Activated T-helper 1 cell treated with Interleukin-2 at 50 U/mL for 16 hours (primary cell): ENCODE measurements around the gene SOX15.

Experiments
- DNase-seq: peaks from one replicate; pipeline ENCODE4 v3.0.0-alpha.2; 2020; ENCODE audit warnings: low read depth

The SOX15 gene

DNA sequence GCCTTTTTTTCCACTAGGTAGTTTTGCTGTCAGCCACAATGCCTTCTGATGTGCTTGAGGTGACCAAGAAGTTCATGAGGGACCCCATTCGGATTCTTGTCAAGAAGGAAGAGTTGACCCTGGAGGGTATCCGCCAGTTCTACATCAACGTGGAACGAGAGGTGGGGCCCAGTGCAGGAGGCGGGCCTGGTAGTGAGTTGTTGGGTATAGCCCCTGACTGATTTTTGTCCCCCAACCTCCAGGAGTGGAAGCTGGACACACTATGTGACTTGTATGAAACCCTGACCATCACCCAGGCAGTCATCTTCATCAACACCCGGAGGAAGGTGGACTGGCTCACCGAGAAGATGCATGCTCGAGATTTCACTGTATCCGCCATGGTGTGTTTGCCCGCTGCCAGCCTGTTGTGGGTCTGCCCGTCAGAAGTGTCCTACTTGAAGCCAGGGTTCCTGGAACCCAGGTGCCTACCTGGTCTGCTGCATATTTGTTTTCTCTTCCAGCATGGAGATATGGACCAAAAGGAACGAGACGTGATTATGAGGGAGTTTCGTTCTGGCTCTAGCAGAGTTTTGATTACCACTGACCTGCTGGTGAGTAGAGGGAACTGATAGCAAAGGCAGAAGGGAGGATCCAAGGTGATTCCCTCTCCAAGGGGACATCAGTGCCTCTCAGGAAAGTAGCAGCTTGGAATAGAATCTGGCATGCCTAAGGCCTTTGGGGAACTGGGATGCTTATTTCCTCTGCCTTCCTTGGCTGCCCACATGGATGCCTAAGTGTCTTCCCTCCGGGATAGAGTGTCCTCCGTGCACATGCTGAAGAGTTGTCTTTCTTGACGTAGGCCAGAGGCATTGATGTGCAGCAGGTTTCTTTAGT, 12.3 kb downstream of the SOX15 start:
- no peak for DNase-seq

DNA sequence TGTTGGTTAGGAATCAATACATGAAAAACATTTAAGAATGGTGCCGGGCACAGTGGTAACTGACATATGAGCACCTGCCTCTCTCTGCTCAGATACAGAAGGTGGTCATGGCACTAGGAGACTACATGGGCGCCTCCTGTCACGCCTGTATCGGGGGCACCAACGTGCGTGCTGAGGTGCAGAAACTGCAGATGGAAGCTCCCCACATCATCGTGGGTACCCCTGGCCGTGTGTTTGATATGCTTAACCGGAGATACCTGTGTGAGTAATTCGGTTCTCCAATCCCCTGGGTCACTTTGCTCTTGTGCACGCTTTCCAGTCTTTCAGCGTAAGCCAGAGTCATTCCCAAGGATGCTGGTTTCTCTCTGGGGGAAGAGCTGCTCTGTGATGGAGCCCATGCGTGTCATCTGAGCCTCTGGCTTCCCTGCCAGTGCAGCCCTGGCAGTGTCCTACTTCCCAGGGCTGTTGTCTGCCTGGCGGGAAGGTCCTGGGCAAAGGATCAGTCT, 13.4 kb downstream of the SOX15 start:
- DNase-seq = no peak

DNA sequence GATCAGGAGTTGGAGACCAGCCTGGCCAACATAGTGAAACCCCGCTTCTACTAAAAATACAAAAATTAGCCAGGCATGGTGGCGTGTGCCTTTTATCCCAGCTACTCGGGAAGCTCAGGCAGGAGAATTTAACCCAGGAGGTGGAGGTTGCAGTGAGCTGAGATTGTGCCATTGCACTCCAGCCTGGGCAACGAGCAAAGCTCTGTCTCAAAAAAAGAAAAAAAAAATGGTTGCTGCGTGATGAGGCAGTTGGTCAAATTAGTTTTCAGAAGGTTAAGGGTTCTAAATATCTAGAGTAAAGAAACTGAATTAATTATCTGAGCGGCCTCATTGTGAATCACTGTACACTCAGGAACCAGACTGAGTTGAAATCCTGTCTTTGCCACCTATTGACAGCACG, 13.9 kb downstream of the SOX15 start:
- no peak for DNase-seq

DNA sequence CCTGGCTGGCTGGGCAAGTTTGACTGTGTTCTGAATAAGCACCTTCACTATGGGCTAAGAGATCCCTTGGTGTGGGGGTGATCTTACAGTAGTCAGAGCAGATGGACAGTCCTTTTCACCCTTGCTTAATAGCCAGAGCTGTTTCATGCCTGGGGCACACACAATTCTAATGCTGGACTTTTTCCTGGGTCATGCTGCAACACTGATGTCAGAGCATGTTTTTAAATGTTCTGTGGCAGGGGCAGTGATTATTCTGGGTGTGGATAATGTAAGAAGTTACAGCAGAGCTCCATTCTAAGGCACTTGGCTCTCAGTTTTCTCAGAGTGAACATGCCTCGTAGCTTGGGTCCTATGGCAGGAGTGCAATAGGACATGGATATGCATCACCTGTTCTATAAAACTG, 14.4 kb downstream of the SOX15 start:
- no peak for DNase-seq

DNA sequence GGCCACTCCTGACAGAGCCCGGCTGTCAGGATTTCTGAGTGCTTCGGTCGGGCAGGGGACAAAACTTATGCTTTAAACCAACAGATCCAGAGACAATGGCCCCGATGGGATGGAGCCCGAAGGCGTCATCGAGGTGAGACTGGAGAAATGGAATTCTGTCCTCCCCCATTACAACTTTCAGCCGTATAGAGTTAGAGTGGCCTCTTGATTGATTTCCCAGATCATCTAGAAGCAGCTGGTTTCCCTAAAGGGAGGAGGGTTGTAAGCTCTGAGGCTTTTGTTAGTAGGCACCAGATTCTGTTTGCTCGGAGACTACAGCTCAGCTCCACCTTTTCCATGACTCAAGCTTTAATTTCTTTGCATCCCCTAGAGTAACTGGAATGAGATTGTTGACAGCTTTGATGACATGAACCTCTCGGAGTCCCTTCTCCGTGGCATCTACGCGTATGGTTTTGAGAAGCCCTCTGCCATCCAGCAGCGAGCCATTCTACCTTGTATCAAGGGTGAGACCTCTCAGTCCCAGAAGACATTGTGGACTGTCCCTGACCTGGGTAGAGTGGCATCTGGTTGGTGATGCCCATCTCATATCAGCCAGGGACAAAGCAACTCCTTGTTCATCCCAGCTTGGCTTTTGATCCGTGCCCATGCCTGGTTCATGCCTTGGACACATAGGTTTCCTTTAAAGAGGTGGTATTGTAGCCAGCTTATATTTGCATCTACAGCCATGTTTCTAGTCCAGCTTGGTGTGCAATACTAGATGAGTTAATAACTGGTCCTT, 15.5 kb downstream of the SOX15 start:
- no peak for DNase-seq

DNA sequence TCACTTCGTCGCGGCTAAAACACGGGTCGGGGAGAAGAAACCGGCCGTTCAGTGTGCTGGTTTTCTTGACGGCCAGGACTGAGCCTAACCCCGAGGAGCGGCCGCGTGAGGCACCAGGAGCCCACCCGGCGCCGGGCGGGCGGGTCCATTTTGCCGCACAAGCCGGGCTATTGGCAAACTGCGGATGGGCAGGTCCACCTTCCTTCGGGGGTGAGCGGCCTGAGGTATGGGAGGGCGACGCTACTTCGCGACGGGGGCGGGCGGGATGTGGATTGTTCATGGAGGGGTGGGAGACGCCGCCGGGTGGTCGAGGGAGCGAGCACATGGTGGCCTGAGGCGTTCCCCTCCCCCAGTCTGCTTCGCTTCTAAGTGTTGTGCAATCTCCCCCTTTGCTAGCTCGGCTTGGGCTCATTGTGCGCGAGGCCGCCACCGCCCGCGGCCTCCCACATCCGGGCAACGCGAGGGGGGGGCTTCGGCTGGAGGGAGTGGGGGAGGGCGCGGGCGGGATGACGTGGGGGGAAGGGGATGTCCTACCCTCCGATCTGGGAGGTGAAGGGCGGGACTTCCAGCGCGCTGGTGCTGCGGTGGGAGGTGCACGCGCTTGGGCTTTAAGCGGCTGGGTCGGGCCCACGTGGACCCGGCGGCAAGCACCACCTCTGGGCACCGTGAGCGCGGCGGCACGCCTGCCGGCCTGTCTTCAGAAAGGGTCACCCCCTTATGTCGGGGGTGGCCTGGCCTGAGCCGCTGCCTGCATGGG, 16.4 kb downstream of the SOX15 start:
- peak; percentile 86 for DNase-seq

DNA sequence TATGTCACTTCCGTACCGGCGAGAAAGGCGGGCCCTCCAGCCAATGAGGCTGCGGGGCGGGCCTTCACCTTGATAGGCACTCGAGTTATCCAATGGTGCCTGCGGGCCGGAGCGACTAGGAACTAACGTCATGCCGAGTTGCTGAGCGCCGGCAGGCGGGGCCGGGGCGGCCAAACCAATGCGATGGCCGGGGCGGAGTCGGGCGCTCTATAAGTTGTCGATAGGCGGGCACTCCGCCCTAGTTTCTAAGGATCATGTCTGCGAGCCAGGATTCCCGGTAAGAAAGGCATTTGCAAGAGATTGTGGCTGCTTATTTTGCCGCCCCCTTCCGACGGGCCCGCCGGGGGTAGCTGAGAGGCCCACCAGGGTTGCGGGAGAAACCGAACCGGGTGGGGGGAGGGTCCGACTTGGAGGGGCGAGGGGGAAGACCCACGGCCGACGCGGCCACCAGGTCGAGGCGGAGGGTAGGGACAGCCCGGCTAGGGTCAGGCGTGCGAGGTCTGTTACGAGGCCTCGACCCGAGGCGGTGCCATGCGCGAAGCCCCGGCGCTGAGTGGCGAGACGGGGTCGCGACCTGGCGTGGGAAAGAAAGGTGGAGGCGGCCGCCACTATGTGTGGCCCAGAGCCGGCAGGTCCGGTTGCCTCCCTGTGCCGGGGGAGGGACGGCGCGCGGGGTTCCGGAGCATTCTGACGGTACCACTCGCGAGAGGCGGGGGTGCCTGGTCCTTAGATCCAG, 17.1 kb downstream of the SOX15 start:
- DNase-seq = peak; percentile 99

DNA sequence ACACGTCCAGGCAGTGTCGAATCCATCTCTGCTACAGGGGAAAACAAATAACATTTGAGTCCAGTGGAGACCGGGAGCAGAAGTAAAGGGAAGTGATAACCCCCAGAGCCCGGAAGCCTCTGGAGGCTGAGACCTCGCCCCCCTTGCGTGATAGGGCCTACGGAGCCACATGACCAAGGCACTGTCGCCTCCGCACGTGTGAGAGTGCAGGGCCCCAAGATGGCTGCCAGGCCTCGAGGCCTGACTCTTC, 17.6 kb downstream of the SOX15 start:
- no peak for DNase-seq

DNA sequence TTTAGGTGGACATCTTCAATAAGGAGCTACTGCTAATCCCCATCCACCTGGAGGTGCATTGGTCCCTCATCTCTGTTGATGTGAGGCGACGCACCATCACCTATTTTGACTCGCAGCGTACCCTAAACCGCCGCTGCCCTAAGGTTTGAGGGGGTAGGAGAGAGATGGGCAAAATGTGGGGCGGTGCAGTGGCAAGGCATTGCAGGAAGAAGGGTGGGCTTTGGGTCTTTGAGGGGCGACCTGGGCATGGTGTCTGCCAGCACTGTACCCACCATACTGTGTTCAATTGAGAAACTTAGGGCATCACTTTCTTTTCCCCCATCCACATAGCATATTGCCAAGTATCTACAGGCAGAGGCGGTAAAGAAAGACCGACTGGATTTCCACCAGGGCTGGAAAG, 19.5 kb downstream of the SOX15 start:
- DNase-seq = no peak

DNA sequence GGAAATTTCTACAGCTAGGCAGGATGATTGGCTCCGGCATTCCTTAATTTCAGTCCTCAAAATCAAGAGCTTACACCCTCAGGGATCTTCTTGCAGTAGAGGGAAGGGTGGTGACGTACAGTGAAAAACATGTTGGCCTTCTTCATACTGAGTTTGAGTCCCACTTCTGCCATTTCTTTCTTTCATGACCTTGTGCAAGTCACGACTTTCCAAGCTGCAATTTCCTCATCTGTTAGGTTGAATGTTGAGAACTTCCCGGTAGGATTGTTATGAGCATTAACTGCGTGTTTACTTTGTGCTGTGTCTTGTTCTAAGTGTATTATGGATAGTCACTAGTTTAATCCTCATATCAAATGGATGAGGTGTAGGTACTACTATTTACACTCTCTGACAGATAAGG, 20.3 kb downstream of the SOX15 start:
- DNase-seq = no peak

DNA sequence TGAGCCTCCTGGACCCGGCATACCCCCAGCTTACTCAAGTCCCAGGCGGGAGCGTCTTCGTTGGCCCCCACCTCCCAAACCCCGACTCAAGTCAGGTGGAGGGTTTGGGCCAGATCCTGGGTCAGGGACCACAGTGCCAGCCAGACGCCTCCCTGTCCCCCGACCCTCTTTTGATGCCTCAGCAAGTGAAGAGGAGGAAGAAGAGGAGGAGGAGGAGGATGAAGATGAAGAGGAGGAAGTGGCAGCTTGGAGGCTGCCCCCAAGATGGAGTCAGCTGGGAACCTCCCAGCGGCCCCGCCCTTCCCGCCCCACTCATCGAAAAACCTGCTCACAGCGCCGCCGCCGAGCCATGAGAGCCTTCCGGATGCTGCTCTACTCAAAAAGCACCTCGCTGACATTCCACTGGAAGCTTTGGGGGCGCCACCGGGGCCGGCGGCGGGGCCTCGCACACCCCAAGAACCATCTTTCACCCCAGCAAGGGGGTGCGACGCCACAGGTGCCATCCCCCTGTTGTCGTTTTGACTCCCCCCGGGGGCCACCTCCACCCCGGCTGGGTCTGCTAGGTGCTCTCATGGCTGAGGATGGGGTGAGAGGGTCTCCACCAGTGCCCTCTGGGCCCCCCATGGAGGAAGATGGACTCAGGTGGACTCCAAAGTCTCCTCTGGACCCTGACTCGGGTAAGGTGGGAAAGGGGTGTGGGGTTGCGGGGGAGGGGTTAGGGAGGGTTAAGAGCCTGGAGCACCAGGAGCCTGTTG, 26.6 kb downstream of the SOX15 start:
- DNase-seq = no peak

DNA sequence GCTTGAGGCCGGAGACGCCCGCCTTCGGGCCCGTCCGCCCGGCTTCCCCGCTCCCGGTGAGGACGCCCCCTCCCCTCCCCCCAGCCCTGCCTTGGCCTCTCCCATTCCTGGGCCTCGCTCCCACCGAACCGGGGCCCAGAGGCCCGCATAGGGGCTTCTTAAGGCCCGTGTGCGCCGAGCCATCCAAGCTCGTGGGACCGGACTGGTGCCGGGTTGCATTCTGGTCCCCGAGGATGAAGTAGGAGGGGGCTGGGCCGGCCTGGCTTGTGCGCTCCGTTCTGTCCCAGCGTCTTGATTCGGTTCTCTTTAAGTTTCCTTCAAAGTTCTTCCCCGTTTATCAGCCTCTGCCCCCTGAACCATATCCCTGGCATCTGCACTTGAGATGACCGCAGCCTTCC, 27.7 kb downstream of the SOX15 start:
- no peak for DNase-seq

DNA sequence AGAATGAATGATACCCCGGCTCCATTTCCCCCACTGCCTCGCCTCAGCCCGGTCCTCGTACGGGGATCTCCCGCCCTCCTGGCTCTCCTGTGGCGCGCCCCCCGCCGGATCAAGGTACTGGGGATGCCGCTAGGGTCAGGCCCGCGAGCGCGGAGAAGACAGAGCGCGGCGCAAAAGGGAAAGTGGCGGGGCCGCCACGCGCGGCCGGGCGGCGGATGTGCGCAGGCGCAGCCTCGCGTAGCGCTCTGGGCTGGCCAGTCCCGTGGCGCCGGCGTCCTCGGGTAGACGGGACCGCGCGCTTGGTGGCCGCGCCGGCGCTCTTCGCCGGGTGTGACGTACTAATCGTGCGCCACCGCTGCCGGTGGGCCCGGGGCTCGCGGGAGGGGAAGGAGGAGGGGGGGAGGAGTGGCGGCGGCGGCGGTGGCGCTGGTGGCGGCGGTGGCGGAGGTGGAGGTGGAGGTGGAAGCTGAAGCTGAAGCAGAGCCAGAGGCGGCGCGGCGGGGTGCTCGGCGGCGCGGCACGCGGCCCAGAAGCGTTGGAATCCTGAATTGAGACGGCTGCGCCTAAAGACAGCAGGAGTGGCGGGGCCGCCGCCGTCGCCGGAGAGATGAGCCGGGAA, 28.2 kb downstream of the SOX15 start, which contains the start of gene SENP3:
Gene SENP3 (plus strand): TSS at position 331 of the 619 bp plus-strand sequence. CDS start 1,158 bp downstream, outside the sequence.
- DNase-seq = peak; percentile 88

DNA sequence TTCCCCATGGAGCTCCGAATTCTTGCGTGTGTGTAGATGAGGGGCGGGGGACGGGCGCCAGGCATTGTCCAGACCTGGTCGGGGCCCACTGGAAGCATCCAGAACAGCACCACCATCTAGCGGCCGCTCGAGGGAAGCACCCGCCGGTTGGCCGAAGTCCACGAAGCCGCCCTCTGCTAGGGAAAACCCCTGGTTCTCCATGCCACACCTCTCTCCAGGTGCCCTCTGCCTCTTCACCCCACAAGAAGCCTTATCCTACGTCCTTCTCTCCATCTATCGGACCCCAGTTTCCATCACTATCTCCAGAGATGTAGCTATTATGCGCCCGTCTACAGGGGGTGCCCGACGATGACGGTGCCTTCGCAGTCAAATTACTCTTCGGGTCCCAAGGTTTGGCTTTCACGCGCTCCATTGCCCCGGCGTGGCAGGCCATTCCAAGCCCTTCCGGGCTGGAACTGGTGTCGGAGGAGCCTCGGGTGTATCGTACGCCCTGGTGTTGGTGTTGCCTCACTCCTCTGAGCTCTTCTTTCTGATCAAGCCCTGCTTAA, 28.8 kb downstream of the SOX15 start:
- DNase-seq = peak; percentile 67

DNA sequence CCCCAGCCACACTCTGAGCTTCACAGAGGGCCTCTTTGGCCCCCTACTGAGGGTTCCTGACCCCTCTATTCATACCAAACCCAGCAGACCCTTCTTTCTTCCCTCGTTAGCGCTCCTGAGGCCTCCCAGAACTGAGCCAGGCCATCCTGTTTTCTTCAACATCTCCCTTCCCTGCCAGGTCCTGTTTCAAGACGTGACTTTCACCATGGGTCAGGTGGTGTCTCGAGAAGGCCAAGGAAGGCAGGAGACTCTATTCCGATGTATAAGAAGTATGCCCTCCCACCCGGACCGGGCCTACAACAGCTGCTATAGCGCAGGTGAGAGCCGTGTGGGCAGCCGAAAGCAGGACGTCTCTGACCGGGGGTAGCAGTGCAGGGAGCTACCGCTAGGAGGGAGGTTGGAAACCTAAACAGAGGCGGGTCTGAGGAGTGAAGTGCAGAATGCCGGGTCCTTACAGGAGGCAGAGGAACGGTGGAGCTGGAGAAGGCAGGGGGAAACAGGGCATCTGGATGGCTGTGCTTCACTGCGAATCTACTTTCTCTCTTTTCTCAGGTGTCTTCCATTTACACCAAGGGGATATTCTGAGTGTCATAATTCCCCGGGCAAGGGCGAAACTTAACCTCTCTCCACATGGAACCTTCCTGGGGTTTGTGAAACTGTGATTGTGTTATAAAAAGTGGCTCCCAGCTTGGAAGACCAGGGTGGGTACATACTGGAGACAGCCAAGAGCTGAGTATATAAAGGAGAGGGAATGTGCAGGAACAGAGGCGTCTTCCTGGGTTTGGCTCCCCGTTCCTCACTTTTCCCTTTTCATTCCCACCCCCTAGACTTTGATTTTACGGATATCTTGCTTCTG, 29.5 kb downstream of the SOX15 start:
- DNase-seq = no peak

DNA sequence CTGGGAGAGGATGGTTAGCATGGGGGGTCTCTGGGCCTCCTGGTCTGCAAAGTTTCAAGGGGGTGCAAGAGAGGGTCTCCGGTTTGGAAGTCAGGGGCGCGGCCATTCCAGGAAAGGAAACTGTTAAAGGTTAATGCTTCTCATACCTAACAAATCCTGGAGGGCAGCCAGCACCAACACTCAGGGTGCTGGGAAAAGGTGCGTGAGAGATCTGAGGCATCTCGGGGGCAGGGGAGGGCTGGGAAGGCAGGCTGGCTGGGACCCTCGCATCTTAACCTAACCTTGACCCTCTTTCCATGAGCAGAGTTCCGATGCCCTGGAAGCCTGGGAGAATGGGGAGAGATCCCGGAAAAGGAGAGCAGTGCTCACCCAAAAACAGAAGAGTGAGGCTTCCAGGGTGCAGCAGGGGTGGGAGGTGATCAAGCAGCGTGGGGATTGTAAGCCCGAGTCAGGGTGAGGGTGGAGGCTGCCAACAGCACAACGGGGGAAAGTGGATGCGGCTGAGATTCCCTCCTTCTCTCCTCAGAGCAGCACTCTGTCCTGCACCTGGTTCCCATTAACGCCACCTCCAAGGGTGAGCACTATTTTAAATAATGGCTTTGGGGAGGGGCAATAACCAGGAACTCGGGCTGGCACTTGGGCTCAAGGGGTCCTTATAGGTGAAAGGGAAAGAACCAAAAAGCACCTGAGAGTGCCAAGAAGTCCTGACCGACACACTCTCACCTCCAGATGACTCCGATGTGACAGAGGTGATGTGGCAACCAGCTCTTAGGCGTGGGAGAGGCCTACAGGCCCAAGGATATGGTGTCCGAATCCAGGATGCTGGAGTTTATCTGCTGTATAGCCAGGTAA, 30.3 kb downstream of the SOX15 start:
- no peak for DNase-seq

DNA sequence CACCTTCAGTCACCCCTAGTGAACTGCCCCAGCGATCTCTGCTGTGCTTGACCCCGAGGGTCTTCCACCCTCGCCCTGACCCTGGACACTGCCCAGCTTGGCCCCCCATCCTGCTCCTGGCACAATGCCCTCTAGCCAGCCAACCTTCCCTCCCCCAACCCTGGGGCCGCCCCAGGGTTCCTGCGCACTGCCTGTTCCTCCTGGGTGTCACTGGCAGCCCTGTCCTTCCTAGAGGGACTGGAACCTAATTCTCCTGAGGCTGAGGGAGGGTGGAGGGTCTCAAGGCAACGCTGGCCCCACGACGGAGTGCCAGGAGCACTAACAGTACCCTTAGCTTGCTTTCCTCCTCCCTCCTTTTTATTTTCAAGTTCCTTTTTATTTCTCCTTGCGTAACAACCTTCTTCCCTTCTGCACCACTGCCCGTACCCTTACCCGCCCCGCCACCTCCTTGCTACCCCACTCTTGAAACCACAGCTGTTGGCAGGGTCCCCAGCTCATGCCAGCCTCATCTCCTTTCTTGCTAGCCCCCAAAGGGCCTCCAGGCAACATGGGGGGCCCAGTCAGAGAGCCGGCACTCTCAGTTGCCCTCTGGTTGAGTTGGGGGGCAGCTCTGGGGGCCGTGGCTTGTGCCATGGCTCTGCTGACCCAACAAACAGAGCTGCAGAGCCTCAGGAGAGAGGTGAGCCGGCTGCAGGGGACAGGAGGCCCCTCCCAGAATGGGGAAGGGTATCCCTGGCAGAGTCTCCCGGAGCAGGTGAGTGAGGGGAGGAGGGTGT, 31.2 kb downstream of the SOX15 start, which contains the start of gene TNFSF13:
Gene TNFSF13 (plus strand): TSS at position 207 of the 776 bp plus-strand sequence. CDS start 290 bp downstream, at position 497.
- DNase-seq = no peak
